Raji (cell line): ENCODE results near the gene MAPK4.

ENCODE experiments used
- POLR2A ChIP-seq: IDR thresholded peaks from 2 replicates; pipeline ENCODE4 v1.6.1; 2011; ENCODE audit warnings: low read depth, low read length, control low read depth; ENCODE audit not compliant: insufficient read depth

Gene MAPK4

GRCh38 chr18:50639711-50640110 is 79.8 kb downstream of the MAPK4 start:
- no peak for TF ChIP-seq POLR2A

DNA sequence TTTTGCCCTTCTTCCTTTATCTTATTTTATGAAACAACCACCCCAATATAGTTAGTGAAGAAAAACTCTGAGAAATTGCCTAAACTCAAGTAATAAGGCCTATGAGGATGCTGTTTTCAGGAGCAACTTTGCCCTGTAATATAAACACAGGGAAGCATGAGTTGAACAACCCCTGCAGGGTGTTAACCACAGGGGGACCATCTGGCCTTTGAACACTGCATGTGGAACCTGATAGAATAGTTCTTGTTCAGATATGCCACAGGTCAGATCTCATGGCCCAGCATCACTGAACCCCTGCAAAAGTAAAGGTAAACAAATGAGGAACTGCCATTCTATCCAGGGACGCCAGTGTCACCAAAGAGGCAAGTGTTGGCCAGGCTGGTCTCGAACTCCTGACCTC is 82.6 kb downstream of the MAPK4 start:
- TF ChIP-seq POLR2A = no peak

DNA sequence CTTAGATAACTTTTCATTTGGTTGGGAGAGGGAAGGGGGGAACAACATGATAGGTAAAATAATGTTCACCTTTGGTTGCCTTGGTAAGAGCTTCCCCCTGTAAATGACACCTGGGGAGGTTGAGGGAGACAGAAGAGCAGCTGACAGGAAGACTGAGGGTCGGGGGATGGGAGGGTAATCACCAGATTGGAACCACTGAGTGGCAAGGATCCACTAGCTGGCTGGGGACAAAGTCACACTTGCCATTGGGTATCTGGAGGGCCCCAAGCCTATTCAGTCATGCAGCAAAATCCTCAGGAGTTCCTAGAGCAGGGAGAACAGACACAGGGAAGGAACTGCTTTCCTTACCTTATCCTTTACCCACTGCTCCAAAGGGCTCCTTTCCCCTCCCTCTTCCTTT is 84.3 kb downstream of the MAPK4 start:
- TF ChIP-seq POLR2A = no peak

DNA sequence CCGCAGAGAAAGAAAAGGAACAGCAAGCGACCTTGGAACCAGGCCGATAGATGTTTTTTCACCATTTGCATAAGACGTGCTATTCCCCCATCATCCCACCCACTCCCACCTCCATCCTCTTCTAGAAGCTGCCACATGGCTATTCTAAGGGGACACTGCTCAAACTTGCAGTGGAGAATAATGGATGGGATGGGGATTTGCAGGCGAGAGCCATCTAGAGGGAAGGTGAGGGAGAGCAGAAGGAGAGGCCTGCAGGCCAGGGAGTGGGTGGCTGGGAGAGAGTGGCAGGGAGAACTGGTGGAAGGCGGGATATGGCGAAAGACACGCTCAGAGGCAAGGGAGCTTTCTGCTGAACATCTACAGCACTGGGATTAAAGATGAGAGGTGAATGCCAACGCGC is 84.9 kb downstream of the MAPK4 start:
- no peak for TF ChIP-seq POLR2A

DNA sequence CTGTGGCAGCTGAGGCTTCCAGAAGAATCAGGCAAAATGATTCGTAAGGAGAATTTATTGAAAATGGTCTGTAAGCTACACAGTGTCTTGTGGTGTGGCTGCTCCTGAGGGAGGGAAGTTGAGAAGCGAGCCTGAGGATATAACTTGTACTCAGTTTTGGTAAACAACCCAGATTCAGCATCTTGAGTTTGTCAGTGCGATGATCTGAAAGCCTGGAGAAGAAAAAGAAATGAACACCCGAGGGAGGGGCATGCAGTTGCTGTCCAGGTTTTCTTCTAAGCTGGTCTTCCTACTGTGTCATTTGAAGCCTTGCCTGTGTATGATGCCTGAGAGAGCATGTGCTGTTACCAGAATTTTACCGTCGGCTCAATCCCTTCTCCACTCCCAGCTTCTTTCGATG is 87.3 kb downstream of the MAPK4 start:
- TF ChIP-seq POLR2A = no peak

DNA sequence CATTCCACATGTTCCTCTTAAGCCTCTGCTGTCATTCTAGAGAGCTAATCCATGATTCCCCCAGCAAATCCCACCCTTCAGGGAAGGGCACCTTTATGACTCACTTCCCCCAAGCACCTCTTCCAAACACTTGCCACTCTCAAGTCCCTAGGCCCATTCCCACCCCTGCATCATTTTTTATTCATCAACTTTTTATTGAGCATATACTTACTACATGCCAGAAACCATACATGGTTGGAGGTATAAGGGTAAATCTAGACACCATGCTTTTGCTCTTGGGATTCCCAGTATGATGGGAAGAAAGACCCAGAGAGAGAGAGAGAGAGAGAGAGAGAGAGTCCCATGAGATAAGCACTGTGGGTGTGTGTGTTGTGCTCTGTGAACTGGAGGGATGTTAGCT is 87.9 kb downstream of the MAPK4 start:
- no peak for TF ChIP-seq POLR2A

GRCh38 chr18:50649821-50650220 is 89.9 kb downstream of the MAPK4 start:
- TF ChIP-seq POLR2A = no peak

- TF ChIP-seq POLR2A = no peak
Measured at GRCh38 chr18:50651334-50651733, 91.4 kb downstream of the MAPK4 start.

GRCh38 chr18:50653402-50654093 is 93.7 kb downstream of the MAPK4 start:
- no peak for TF ChIP-seq POLR2A

DNA sequence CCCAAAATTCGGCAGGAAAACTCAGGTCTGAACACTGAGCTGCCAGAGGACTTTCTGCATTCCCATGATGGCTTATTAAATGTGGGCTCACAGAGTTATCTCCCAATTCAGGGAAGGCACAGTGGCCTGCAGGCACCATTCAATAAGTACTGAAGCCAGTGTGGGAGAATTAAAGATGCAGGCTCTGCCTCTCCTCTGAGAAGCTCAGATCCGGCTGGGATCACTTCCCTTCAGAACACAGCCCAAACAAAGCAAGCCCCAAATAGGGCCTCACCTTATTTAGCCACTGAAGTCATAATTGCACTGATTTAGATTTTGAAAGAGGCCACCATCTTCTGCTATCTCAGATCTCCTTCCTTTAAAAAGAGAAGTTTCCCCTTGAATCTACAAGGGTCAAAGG is 94.3 kb downstream of the MAPK4 start:
- TF ChIP-seq POLR2A = no peak

- no peak for TF ChIP-seq POLR2A
Measured at GRCh38 chr18:50654658-50655550, 95.0 kb downstream of the MAPK4 start.

DNA sequence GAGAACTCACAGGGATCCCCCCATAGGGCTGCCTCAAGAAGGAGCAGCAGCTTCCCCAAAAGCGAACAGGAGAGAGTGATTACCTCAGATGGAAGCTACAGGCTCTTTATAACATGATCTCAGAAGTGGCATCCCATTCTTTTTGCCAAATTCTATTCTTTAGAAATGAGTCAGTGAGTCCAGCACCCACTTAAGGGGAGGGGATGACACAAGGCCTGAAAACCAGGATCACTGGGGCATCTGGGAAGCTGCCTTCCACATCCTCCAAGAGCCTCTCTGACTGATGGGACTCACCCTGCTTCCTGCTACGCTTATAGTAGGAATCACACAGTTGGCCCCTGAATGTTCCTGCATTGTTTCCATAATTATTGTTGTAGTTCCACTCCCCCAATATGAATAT is 96.5 kb downstream of the MAPK4 start:
- TF ChIP-seq POLR2A = no peak

GRCh38 chr18:50656841-50657470 is 97.1 kb downstream of the MAPK4 start:
- no peak for TF ChIP-seq POLR2A

GRCh38 chr18:50658601-50659000 is 98.7 kb downstream of the MAPK4 start:
- no peak for TF ChIP-seq POLR2A

DNA sequence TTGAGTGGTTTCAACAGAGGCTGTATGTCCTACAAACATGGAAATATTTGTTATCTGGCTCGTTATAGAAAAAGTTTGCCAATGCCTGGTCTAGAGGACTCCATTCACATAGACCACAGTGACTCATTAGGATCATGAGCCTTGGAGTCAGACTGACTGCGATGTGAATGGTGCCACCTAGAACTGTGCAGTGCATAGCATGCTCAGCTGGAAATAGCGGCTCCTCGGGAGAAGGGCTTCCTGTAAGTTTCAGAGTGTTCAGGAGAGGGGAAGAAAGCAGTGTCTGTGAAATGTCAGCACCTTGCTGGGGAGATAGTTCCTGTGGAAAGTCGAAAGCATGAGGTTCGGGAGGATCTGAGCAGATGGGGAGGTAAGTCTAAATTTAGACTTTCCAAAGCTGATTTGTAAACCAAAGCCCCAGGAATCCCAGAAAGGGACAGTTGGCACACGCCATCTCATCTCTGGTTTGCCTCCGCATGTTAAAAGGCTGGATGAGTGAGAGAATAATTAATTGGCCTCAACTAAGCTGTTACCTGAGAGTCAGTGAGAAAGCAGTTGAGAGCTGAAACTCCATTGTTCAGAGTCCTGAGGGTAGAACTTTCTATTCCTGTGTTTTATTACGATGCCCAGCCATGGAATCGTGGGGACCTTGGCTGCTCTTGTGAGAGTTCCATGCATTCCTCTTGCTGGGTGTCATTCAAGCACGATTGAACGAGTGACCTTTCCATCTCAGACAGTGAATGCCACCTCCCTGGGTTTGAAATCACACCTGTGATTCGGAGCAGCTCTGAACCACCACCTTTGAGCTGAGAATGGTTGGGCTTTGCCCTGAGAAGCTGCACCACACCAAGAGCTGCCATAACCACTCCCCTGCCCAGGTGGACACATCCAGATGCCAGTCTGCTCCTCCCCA is 99.5 kb downstream of the MAPK4 start:
- TF ChIP-seq POLR2A = no peak
